ENCODE results near the gene DOCK1. TPM values are rescaled to one million over a fixed set of nuclear protein-coding genes. Genes with fewer than 3 reads are reported as not detected.

Gene DOCK1
- polyA plus RNA-seq, 1 experiment: 37.9 TPM

- Histone ChIP-seq H3K27ac (ENCODE audit: low read depth, low read length) (no peak overlapping the region), H3K9me3 (ENCODE audit: control insufficient read depth, insufficient read depth, low read length) (no peaks in the 10 kb centered on the region; the same call in 1 of the 2 replicates), H3K4me3 (ENCODE audit: low read depth, low read length) (no peak overlapping the region), H3K27me3 (ENCODE audit: control insufficient read depth, insufficient read depth, low read length) (no peaks in the 10 kb centered on the region)
- CTCF ChIA-PET: no interaction called here
- no peak for DNase-seq (ENCODE audit: low read depth, low spot score)
- TF ChIP-seq CTCF (IDR thresholded peaks at IDR 0.05; ENCODE audit: low read depth, low read length): no peak
- POLR2A ChIA-PET: no interaction called here
Observed at GRCh38 chr10:127154831-127155620, 249.8 kb downstream of the DOCK1 start.

GRCh38 chr10:127157089-127157488, 251.9 kb downstream of the DOCK1 start:
- POLR2A ChIA-PET: no interaction called here
- CTCF ChIA-PET: no interaction called here
- no peak for DNase-seq (ENCODE audit: low read depth, low spot score)
- no peak overlapping the region for H3K27ac ChIP-seq (ENCODE audit: low read depth, low read length)
- no peaks in the 10 kb centered on the region; the same call in 1 of the 2 replicates for H3K9me3 ChIP-seq (ENCODE audit: control insufficient read depth, insufficient read depth, low read length)
- no peak for TF ChIP-seq CTCF (IDR thresholded peaks at IDR 0.05; ENCODE audit: low read depth, low read length)
- no peak overlapping the region for H3K4me3 ChIP-seq (ENCODE audit: low read depth, low read length)
- H3K27me3 ChIP-seq (ENCODE audit: control insufficient read depth, insufficient read depth, low read length): no peaks in the 10 kb centered on the region

GRCh38 chr10:127157506-127158200, 252.4 kb downstream of the DOCK1 start:
- Histone ChIP-seq H3K4me3 (ENCODE audit: low read depth, low read length) (no peak overlapping the region), H3K27ac (ENCODE audit: low read depth, low read length) (no peak overlapping the region), H3K27me3 (ENCODE audit: control insufficient read depth, insufficient read depth, low read length) (no peaks in the 10 kb centered on the region), H3K9me3 (ENCODE audit: control insufficient read depth, insufficient read depth, low read length) (no peaks in the 10 kb centered on the region; the same call in 1 of the 2 replicates)
- no peak for TF ChIP-seq CTCF (IDR thresholded peaks at IDR 0.05; ENCODE audit: low read depth, low read length)
- no peak for DNase-seq (ENCODE audit: low read depth, low spot score)
- ChIA-PET POLR2A (no interaction called here), CTCF (no interaction called here)

GRCh38 chr10:127158662-127159061, 253.4 kb downstream of the DOCK1 start:
- H3K27ac ChIP-seq (ENCODE audit: low read depth, low read length): no peak overlapping the region
- H3K27me3 ChIP-seq (ENCODE audit: control insufficient read depth, insufficient read depth, low read length): no peaks in the 10 kb centered on the region
- no peak overlapping the region for H3K4me3 ChIP-seq (ENCODE audit: low read depth, low read length)
- no peak for DNase-seq (ENCODE audit: low read depth, low spot score)
- ChIA-PET POLR2A (no interaction called here), CTCF (no interaction called here)
- TF ChIP-seq CTCF (IDR thresholded peaks at IDR 0.05; ENCODE audit: low read depth, low read length): no peak
- H3K9me3 ChIP-seq (ENCODE audit: control insufficient read depth, insufficient read depth, low read length): no peaks in the 10 kb centered on the region; the same call in 1 of the 2 replicates

- TF ChIP-seq CTCF (IDR thresholded peaks at IDR 0.05; ENCODE audit: low read depth, low read length): no peak
- Histone ChIP-seq H3K27ac (ENCODE audit: low read depth, low read length) (no peak overlapping the region), H3K9me3 (ENCODE audit: control insufficient read depth, insufficient read depth, low read length) (no peaks in the 10 kb centered on the region; the same call in 1 of the 2 replicates), H3K4me3 (ENCODE audit: low read depth, low read length) (no peak overlapping the region), H3K27me3 (ENCODE audit: control insufficient read depth, insufficient read depth, low read length) (no peaks in the 10 kb centered on the region)
- ChIA-PET POLR2A (no interaction called here), CTCF (no interaction called here)
- no peak for DNase-seq (ENCODE audit: low read depth, low spot score)
Observed at GRCh38 chr10:127159648-127160245, 254.5 kb downstream of the DOCK1 start.

All from AG04450 (cell line).